ENCODE results near the gene CYTH4. TPM values are rescaled to one million over a fixed set of nuclear protein-coding genes. Genes with fewer than 3 reads are reported as not detected.

CYTH4 gene
- polyA plus RNA-seq, 2 of the 4 experiments (the other 2 are of a cell fraction) = 0.05 to 0.10 TPM

- TF ChIP-seq ZFP36 (IDR thresholded peaks at IDR 0.05; ENCODE audit: borderline replicate concordance, partially characterized antibody) (no peak), PBX3 (IDR thresholded peaks at IDR 0.05) (no peak)
Measured at GRCh38 chr22:37324340-37325038, 42.2 kb downstream of the CYTH4 start (continued).

- TF ChIP-seq NPAS2 (CRISPR knock-in tag; IDR thresholded peaks at IDR 0.05; ENCODE audit: borderline replicate concordance) (no peak), HOXB5 (CRISPR knock-in tag; IDR thresholded peaks at IDR 0.05) (no peak), MAFK (IDR thresholded peaks at IDR 0.05; ENCODE audit: partially characterized antibody) (no peak), KDM5A (IDR thresholded peaks at IDR 0.05) (no peak)
- POLR2A ChIA-PET = no interaction called here
- no peak for DNase-seq (ENCODE audit: low read depth in 1 of 2, low spot score in 1 of 2)
- CTCF ChIA-PET = interaction anchor here (1.0 to 6.0 kb wide), 4 partner anchors 8 to 131 kb away, joined by 3 to 26 read pairs (median 8); no protein-coding TSS in a partner anchor
- Histone ChIP-seq H3K27ac (peak overlapping the region in 1 of 2 experiments; percentile 94; a peak in 3 of 6 replicates), H3K9me3 (peaks cover 3% of the 10 kb centered on the region; the same call in 1 of the 3 replicates), H3K4me2 (no peak overlapping the region), H3K4me1 (peaks cover 76% of the 10 kb centered on the region), H3K4me3 (no peak overlapping the region)
- no peak for ATAC-seq
- no peak for FAIRE-seq
- WGBS (ENCODE audit: missing lambda C conversion rate) = 93% methylated on average over 11 of the region's 21 CpGs
Measured at GRCh38 chr22:37325039-37325395, 42.7 kb downstream of the CYTH4 start.

- ATAC-seq = no peak
- H3K4me1 ChIP-seq = peaks cover 77% of the 10 kb centered on the region
- peaks cover 3% of the 10 kb centered on the region; the same call in 1 of the 3 replicates for H3K9me3 ChIP-seq
- no peak overlapping the region for H3K4me2 ChIP-seq
- no peak for DNase-seq (ENCODE audit: low read depth in 1 of 2, low spot score in 1 of 2)
- TF ChIP-seq RARB (CRISPR knock-in tag; IDR thresholded peaks at IDR 0.05) (no peak), MAZ (IDR thresholded peaks at IDR 0.05; ENCODE audit: borderline replicate concordance, low read depth, low read length) (no peak), CHD4 (IDR thresholded peaks at IDR 0.05; ENCODE audit: borderline replicate concordance) (no peak), HMGXB4 (CRISPR knock-in tag; IDR thresholded peaks at IDR 0.05; ENCODE audit: borderline replicate concordance) (no peak), PHF8 (IDR thresholded peaks at IDR 0.05; ENCODE audit: borderline replicate concordance, low read depth) (no peak), ATOH8 (CRISPR knock-in tag; IDR thresholded peaks at IDR 0.05; ENCODE audit: low read depth) (no peak), ZFP36 (IDR thresholded peaks at IDR 0.05; ENCODE audit: borderline replicate concordance, partially characterized antibody) (no peak), POLR2A (IDR thresholded peaks at IDR 0.05; ENCODE audit: low read length) (no peak), FOSB (CRISPR knock-in tag; IDR thresholded peaks at IDR 0.05) (no peak), RFX5 (IDR thresholded peaks at IDR 0.05) (no peak), BHLHE40 (IDR thresholded peaks at IDR 0.05; ENCODE audit: low read depth, low read length) (no peak), EHF (CRISPR knock-in tag; IDR thresholded peaks at IDR 0.05) (no peak), HOXB5 (CRISPR knock-in tag; IDR thresholded peaks at IDR 0.05) (no peak), NFE2L2 (conservative IDR thresholded peaks at IDR 0.05; ENCODE audit: low read length) (no peak)
- POLR2A ChIA-PET = no interaction called here
- H3K27ac ChIP-seq = peak overlapping the region; percentile 17 to 94; a peak in 5 of 6 replicates
- CTCF ChIA-PET = interaction anchor here (2.4 kb wide), 1 partner anchor 10 kb away, joined by 12 read pairs; no protein-coding TSS in a partner anchor
- WGBS (ENCODE audit: missing lambda C conversion rate) = 64% methylated on average over 7 of the region's 7 CpGs
- no peak for FAIRE-seq
- no peak overlapping the region for H3K4me3 ChIP-seq
Measured at GRCh38 chr22:37326726-37327125, 44.4 kb downstream of the CYTH4 start.
